GM19467 (cell line): ENCODE data around the gene NUAK1.

ENCODE experiments used
- ATAC-seq: cut with Tn5 transposase; IDR thresholded peaks from one replicate; pipeline ENCODE4 v1.9.1; 2021; ENCODE audit warnings: mild to moderate bottlenecking, moderate library complexity; ENCODE audit not compliant: unreplicated experiment

NUAK1 gene

GRCh38 chr12:106066051-106066705, 72.6 kb downstream of the NUAK1 start:
- no peak for ATAC-seq

- no peak for ATAC-seq
Observed at GRCh38 chr12:106065506-106065905, 73.2 kb downstream of the NUAK1 start.

DNA sequence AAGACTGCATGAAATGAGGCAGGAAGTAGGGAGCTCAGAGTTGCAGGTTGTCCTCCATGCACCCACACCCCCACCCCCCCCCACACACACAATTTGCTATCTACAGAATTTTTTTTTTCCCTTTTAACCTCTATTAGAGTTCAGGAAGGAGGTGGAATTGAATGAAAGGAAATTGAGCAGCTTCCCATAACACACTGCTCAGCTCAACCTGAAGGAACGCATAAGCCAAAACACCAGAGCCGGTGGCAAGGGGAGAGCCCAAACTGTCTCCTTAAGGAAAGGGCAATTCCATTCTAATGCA, 74.1 kb downstream of the NUAK1 start:
- no peak for ATAC-seq

GRCh38 chr12:106063826-106064720, 74.7 kb downstream of the NUAK1 start:
- ATAC-seq, result no peak

- no peak for ATAC-seq
Observed at GRCh38 chr12:106062693-106063092, 76.1 kb downstream of the NUAK1 start.

GRCh38 chr12:106058256-106059182, 80.2 kb downstream of the NUAK1 start:
- ATAC-seq, result no peak

GRCh38 chr12:106054049-106054448, 84.7 kb downstream of the NUAK1 start:
- ATAC-seq, result no peak

DNA sequence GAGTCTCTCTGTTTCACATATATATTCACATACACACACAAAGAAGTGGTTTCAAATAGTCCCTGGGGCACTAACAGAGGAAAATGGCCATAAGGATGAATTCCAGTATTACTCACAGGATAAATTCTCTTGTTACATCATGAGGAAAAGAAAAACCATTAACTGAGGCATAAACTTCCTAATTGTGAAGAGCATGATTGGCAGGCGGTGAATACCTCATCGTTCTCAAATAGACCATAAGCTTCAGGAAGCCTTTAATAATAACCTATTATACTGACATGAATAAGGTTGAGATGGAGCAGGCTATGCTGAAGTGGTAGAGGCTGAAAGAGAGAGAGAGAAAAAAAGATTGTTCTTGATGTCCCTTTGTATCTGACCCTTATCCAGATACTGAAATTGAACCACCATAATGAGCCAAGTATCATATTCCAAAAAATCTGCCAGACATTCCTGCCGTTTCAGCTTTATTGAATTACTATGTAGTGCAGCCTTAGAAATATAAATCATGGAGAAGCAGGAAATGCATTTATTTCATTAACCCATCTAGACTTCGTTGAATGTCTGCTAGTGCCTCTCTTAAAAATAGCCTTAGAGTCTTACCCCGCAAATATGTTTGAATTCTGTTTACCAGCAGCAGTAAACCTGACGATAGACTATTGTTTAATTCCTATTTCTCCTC, 86.8 kb downstream of the NUAK1 start:
- no peak for ATAC-seq

GRCh38 chr12:106049546-106049945, 89.2 kb downstream of the NUAK1 start:
- ATAC-seq, result no peak

- ATAC-seq, result no peak
Observed at GRCh38 chr12:106049105-106049504, 89.6 kb downstream of the NUAK1 start.

DNA sequence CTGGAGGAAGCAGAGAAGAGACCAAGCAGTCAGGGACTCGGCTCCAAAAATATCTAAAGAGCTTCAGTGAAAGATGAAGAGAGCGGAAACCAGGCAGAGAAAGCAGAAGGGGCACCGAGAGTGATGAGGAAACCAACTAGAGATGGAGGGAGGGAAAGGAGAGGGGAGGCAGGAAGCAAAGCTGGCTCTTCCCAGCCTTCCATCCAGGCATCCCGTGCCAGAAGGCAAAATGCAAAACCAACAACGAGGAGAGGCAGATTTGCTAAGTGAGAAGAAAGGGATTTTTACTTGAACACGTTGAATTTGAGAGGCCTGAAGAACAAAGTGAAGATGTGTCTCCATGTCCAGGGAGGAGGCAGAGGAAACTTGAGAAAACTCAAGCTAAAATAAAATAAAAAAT, 90.1 kb downstream of the NUAK1 start:
- no peak for ATAC-seq

GRCh38 chr12:106048016-106048415, 90.7 kb downstream of the NUAK1 start:
- ATAC-seq, result no peak

DNA sequence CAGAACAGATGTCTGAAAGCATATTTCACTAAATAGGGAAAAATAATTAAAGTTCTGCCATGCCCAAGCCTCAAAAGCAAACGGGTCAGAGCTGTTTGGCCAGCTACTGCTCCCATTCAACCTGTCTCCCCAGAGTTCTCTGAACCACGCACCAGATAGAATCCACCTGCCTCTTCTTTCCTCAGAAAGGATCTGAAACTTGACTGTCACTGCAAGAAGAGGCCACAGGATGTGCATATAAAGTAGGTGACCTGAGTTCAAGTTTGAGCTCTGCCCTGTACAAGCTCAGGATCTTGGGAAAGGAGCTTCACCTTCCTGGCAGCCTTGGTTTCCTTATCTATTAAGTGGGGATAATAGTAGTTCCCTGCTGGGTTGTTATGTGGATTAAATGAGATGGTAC, 91.8 kb downstream of the NUAK1 start:
- ATAC-seq, result no peak

DNA sequence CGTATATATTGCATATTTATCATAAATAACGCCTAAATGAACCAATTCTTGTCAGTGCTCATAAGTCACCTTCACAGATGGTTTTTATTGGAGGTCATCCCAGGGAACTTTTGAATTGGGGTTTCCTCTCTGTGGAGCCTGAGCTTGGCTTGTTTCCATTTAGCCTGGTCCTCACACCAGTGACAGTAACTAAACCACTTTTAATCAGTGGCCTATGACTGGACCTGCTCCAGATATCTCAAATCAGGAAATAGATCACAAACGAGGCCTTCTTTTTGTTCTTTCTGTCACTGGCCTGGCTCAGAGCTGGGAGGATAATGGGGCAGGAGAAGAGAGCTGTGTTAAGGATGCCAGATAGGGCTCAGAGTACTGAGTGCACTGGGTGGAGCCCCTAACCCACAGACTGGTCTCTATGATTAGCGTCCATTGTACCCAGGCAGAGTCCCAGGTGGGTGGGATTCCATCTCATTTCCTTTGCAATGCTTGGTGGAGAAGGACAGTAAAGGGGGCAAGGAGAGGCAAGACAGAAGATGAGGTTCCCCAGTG, 92.4 kb downstream of the NUAK1 start:
- ATAC-seq, result no peak

- ATAC-seq, result no peak
Observed at GRCh38 chr12:106045251-106045674, 93.5 kb downstream of the NUAK1 start.

DNA sequence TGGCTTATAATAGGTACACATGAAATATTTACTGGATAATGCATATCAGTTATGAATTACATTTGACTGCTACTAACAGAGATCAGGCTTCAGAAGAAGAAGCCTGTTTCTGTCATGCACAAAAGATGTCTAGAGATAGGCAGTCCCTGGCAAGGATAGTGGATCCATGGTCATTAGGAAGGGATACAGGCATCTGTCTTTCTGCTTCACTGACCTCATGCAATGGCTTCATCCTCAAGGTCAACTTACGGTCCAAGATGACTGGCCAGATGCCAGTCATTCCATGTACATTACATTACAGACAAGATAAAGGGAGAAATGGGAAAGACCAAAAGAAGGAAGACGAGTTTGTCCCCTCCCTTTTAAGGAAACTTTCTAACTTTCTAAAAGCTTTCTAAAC, 94.0 kb downstream of the NUAK1 start:
- ATAC-seq, result no peak

DNA sequence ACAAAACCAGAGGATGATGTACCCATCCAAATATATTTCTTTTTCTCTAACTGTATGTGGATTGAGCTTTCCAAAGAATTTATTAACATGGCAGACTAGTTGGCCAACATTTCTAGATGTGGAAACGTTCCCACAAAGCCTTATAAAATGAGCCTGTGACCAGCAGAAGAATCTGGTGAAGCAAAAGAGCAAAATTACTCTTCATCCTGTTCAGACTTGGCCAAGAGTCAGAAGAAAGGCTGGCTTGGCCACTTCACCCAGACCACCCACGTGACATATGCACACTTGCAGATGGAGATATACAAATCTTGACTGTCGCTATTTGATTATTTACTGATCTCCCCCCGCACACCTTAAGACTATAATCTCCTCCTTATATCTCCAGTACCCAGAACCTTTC, 96.7 kb downstream of the NUAK1 start:
- no peak for ATAC-seq

DNA sequence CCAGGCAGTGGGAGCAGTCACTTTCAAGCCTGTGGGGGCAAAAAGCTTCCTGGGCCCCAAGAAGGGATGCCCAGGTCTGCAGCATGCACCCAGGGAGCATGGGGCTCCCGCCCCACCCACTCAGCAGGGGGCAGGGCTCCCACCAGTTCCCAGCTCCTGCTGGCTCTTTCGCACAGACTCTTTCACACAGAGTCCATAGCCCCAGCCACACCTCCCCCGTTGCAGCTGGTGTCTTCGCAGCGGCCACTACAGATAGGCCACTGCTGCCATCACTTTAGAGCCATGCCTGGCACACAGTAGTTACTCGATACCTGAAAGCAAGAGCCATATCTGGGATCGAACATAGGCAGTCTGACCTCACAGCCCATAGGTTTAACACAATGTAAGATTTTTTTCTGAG, 98.2 kb downstream of the NUAK1 start:
- no peak for ATAC-seq

GRCh38 chr12:106039646-106040404, 98.9 kb downstream of the NUAK1 start:
- no peak for ATAC-seq

DNA sequence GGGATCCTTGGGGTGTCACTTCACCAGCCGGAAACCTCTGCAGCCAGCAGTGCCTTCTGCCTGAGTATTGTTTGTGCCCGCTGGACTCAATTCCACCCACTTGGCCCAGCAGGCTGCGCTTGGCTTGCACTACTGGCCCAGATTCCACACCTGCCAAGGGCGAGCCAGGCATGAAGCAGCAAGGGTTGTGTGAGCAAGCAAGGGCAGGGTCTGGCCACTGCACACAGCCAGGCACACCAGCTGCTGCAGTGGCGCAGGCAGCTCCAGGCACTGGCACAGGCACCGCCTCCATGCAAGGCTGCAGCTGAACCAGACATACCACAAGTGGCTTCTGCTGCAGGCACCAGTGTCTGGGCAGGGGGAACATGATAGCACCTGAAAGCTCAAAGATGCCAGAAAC, 99.5 kb downstream of the NUAK1 start:
- ATAC-seq, result no peak
